ENCODE data around the gene BCR. TPM values are rescaled to one million over a fixed set of nuclear protein-coding genes. Genes with fewer than 3 reads are reported as not detected.

The BCR gene
- total RNA-seq, 1 experiment from 2014 or later, result 129 TPM

GRCh38 chr22:23246982-23247766, 66.9 kb downstream of the BCR start:
- peak overlapping the region; percentile 74 for H3K27ac Mint-ChIP-seq
- ChIA-PET CTCF (interaction anchor here (0.9 to 1.3 kb wide), 2 partner anchors 12 to 66 kb away, joined by 3 read pairs; no protein-coding TSS in a partner anchor), POLR2A (interaction anchor here (0.8 kb wide), 1 partner anchor 29 kb away, joined by 5 read pairs; no protein-coding TSS in a partner anchor)
- no peak for ATAC-seq
- H3K9me3 Mint-ChIP-seq, result no peaks in the 10 kb centered on the region
- H3K4me3 Mint-ChIP-seq, result no peak overlapping the region
- H3K36me3 Mint-ChIP-seq, result peaks cover 9% of the 10 kb centered on the region; the same call in 1 of the 2 replicates
- DNase-seq (ENCODE audit: low spot score), result no peak
- H3K4me1 Mint-ChIP-seq, result peaks cover 96% of the 10 kb centered on the region
- no peaks in the 10 kb centered on the region for H3K27me3 Mint-ChIP-seq (ENCODE audit: low read depth)
- no peak for TF ChIP-seq SMAD3 (CRISPR knock-in tag; IDR thresholded peaks at IDR 0.05; ENCODE audit: borderline replicate concordance)
- peak; percentile 98 for TF ChIP-seq ZNF121 (CRISPR knock-in tag; IDR thresholded peaks at IDR 0.05)
- TF ChIP-seq PRRX2 (CRISPR knock-in tag; IDR thresholded peaks at IDR 0.05), result no peak
- TF ChIP-seq TEAD1 (CRISPR knock-in tag; IDR thresholded peaks at IDR 0.05), result no peak
- no peak for TF ChIP-seq SOX15 (CRISPR knock-in tag; IDR thresholded peaks at IDR 0.05)
- TF ChIP-seq GRHL2 (CRISPR knock-in tag; IDR thresholded peaks at IDR 0.05; ENCODE audit: insufficient replicate concordance, severe bottlenecking), result no peak

- H3K4me3 Mint-ChIP-seq, result no peak overlapping the region
- ChIA-PET CTCF (interaction anchor here (1.2 to 1.6 kb wide), 3 partner anchors 22 to 92 kb away, joined by 4 to 8 read pairs (median 6); no protein-coding TSS in a partner anchor), POLR2A (no interaction called here)
- H3K36me3 Mint-ChIP-seq, result peaks cover 11% of the 10 kb centered on the region; the same call in 1 of the 2 replicates
- peaks cover 95% of the 10 kb centered on the region for H3K4me1 Mint-ChIP-seq
- TF ChIP-seq ESRRA (CRISPR knock-in tag; IDR thresholded peaks at IDR 0.05; ENCODE audit: borderline replicate concordance) (no peak), ZNF219 (CRISPR knock-in tag; IDR thresholded peaks at IDR 0.05; ENCODE audit: borderline replicate concordance) (no peak), USF1 (CRISPR knock-in tag; IDR thresholded peaks at IDR 0.05) (no peak), FOXJ3 (CRISPR knock-in tag; IDR thresholded peaks at IDR 0.05; ENCODE audit: borderline replicate concordance) (no peak), NR2C2 (CRISPR knock-in tag; IDR thresholded peaks at IDR 0.05) (no peak), ETV6 (CRISPR knock-in tag; IDR thresholded peaks at IDR 0.05) (no peak), TEAD1 (CRISPR knock-in tag; IDR thresholded peaks at IDR 0.05) (no peak), PRRX2 (CRISPR knock-in tag; IDR thresholded peaks at IDR 0.05) (no peak), MXD4 (CRISPR knock-in tag; IDR thresholded peaks at IDR 0.05; ENCODE audit: borderline replicate concordance) (no peak), E2F5 (CRISPR knock-in tag; IDR thresholded peaks at IDR 0.05) (no peak), CTCF (IDR thresholded peaks at IDR 0.05) (no peak), HMGA2 (CRISPR knock-in tag; IDR thresholded peaks at IDR 0.05) (no peak), GTF2I (CRISPR knock-in tag; conservative IDR thresholded peaks at IDR 0.05) (no peak)
- H3K27ac Mint-ChIP-seq, result peak overlapping the region; percentile 74
- ATAC-seq (peak; percentile 79), DNase-seq (ENCODE audit: low spot score) (no peak)
- H3K9me3 Mint-ChIP-seq, result no peaks in the 10 kb centered on the region
- H3K27me3 Mint-ChIP-seq (ENCODE audit: low read depth), result no peaks in the 10 kb centered on the region
These were observed 68.3 kb downstream of the BCR start for GRCh38 chr22:23248583-23248982.

GRCh38 chr22:23250056-23250784, 69.9 kb downstream of the BCR start:
- peak overlapping the region; percentile 83 for H3K27ac Mint-ChIP-seq
- H3K4me3 Mint-ChIP-seq, result no peak overlapping the region
- no peaks in the 10 kb centered on the region for H3K9me3 Mint-ChIP-seq
- H3K27me3 Mint-ChIP-seq (ENCODE audit: low read depth), result no peaks in the 10 kb centered on the region
- ChIA-PET CTCF (interaction anchor here (0.7 to 3.6 kb wide), 5 partner anchors 8 to 66 kb away, joined by 3 to 16 read pairs (median 9); no protein-coding TSS in a partner anchor), POLR2A (no interaction called here)
- peaks cover 24% of the 10 kb centered on the region for H3K36me3 Mint-ChIP-seq
- DNase-seq (ENCODE audit: low spot score) (no peak), ATAC-seq (no peak)
- H3K4me1 Mint-ChIP-seq, result peaks cover 79% of the 10 kb centered on the region
- no peak for TF ChIP-seq ZMAT4 (CRISPR knock-in tag; IDR thresholded peaks at IDR 0.05)
- no peak for TF ChIP-seq ZNF121 (CRISPR knock-in tag; IDR thresholded peaks at IDR 0.05)
- TF ChIP-seq NFE2L1 (CRISPR knock-in tag; IDR thresholded peaks at IDR 0.05), result no peak
- TF ChIP-seq ARID4B (CRISPR knock-in tag; IDR thresholded peaks at IDR 0.05; ENCODE audit: borderline replicate concordance), result no peak
- TF ChIP-seq SOX15 (CRISPR knock-in tag; IDR thresholded peaks at IDR 0.05), result no peak
- TF ChIP-seq ATF3 (CRISPR knock-in tag; conservative IDR thresholded peaks at IDR 0.05), result no peak
- TF ChIP-seq CREM (CRISPR knock-in tag; IDR thresholded peaks at IDR 0.05), result no peak

All from WTC11 (cell line).